SU-DHL-6 (cell line): ENCODE data around the gene PAK2.

Source experiments
- H2AFZ ChIP-seq: fragments of 200-600 bp; sonication (generic); 2 replicates; pipeline ENCODE4 v1.6.1; 2014; ENCODE audit warnings: low read depth, mild to moderate bottlenecking, moderate library complexity, mixed read lengths, antibody characterized with exemption, low read length; ENCODE audit not compliant: severe bottlenecking
- H3F3A ChIP-seq: fragments of 200-600 bp; shearing (Covaris generic); 2 replicates; pipeline ENCODE4 v1.6.0; 2016; ENCODE audit warnings: antibody characterized with exemption, mild to moderate bottlenecking; ENCODE audit not compliant: insufficient read depth
- H3K27ac ChIP-seq: fragments of 200-600 bp; sonication (generic); 2 replicates; pipeline ENCODE4 v1.5.1; 2016; ENCODE audit warnings: low read depth, mild to moderate bottlenecking, low read length, moderate library complexity, mixed read lengths
- H3K27me3 ChIP-seq: fragments of 200-600 bp; sonication (generic), shearing (Covaris generic); 2 replicates; pipeline ENCODE4 v1.6.0; 2014; ENCODE audit warnings: mild to moderate bottlenecking, low read length
- H3K36me3 ChIP-seq: fragments of 200-600 bp; sonication (generic); 2 replicates; pipeline ENCODE4 v1.6.1; 2014; ENCODE audit warnings: mild to moderate bottlenecking, low read length, mixed read lengths
- H3K4me2 ChIP-seq: fragments of 300-600, 200-600 bp; shearing (Covaris generic), sonication (generic); 2 replicates; pipeline ENCODE4 v1.6.0; 2014; ENCODE audit warnings: low read length, low read depth, mild to moderate bottlenecking; ENCODE audit not compliant: poor library complexity, severe bottlenecking
- H3K4me3 ChIP-seq: fragments of 200-600 bp; sonication (generic); 2 replicates; pipeline ENCODE4 v1.5.1; 2014; ENCODE audit warnings: antibody characterized with exemption, low read length, mild to moderate bottlenecking, mixed read lengths; ENCODE audit not compliant: insufficient read depth, poor library complexity, severe bottlenecking
- H3K79me2 ChIP-seq: fragments of 200-600 bp; sonication (generic); 2 replicates; pipeline ENCODE4 v1.6.1; 2014; ENCODE audit warnings: mild to moderate bottlenecking, low read length, moderate library complexity; ENCODE audit not compliant: insufficient read depth
- H3K9ac ChIP-seq: fragments of 200-600 bp; sonication (generic); 2 replicates; pipeline ENCODE4 v1.7.0; 2014; ENCODE audit warnings: mild to moderate bottlenecking, low read length
- H3K9me2 ChIP-seq: fragments of 200-600 bp; sonication (generic); replicated peaks from 2 replicates; pipeline ENCODE4 v1.6.1; 2014; ENCODE audit warnings: low read length; ENCODE audit not compliant: insufficient read depth
- H3K9me3 ChIP-seq: fragments of 200-600 bp; sonication (generic); 2 replicates; pipeline ENCODE4 v1.6.1; 2014; ENCODE audit warnings: low read length, mixed read lengths; ENCODE audit not compliant: insufficient read depth
- H4K20me1 ChIP-seq: fragments of 200-600 bp; sonication (generic); 2 replicates; pipeline ENCODE4 v1.6.1; 2014; ENCODE audit warnings: low read depth, mild to moderate bottlenecking, antibody characterized with exemption, low read length, moderate library complexity, mixed read lengths
- CTCF ChIP-seq: fragments of 200-600 bp; sonication (generic); IDR thresholded peaks from one replicate; pipeline ENCODE4 v1.5.1; 2017; ENCODE audit warnings: antibody characterized with exemption, mild to moderate bottlenecking, low read length, moderate library complexity; ENCODE audit not compliant: insufficient read depth, poor library complexity, severe bottlenecking
- EZH2phosphoT487 ChIP-seq: fragments of 200-600 bp; sonication (generic), shearing (Covaris generic); conservative IDR thresholded peaks from 2 replicates; pipeline ENCODE4 v1.6.1; 2018; ENCODE audit warnings: mild to moderate bottlenecking, antibody characterized with exemption, low read length, moderate library complexity, mixed read lengths

Gene PAK2

GRCh38 chr3:196778755-196779154 lies 39.1 kb downstream of the PAK2 start:
- Histone ChIP-seq H4K20me1 (peaks cover 8% of the 10 kb centered on the region; the same call in 1 of the 2 replicates), H3K36me3 (peaks cover 26% of the 10 kb centered on the region), H3K27me3 (no peaks in the 10 kb centered on the region), H2AFZ (no peak overlapping the region), H3K9ac (no peak overlapping the region), H3K9me2 (no peaks in the 10 kb centered on the region), H3K79me2 (peaks cover 96% of the 10 kb centered on the region), H3K4me2 (no peak overlapping the region), H3K9me3 (peaks cover 4% of the 10 kb centered on the region; the same call in 1 of the 2 replicates), H3K27ac (no peak overlapping the region), H3F3A (0 out of 2 replicates have a peak, but pooled peaks cover 6% of the 10 kb centered on the region), H3K4me3 (no peak overlapping the region)
- TF ChIP-seq EZH2phosphoT487: no peak
- TF ChIP-seq CTCF: no peak

- Histone ChIP-seq H2AFZ (no peak overlapping the region), H4K20me1 (no peaks in the 10 kb centered on the region), H3K9me3 (peaks cover 4% of the 10 kb centered on the region; the same call in 1 of the 2 replicates), H3K79me2 (peaks cover 89% of the 10 kb centered on the region), H3K4me2 (no peak overlapping the region), H3K27me3 (no peaks in the 10 kb centered on the region), H3K4me3 (no peak overlapping the region), H3F3A (no peaks in the 10 kb centered on the region), H3K9ac (no peak overlapping the region), H3K36me3 (peaks cover 37% of the 10 kb centered on the region), H3K9me2 (no peaks in the 10 kb centered on the region), H3K27ac (no peak overlapping the region)
- no peak for TF ChIP-seq EZH2phosphoT487
- TF ChIP-seq CTCF: no peak
These were observed 42.9 kb downstream of the PAK2 start for GRCh38 chr3:196782511-196782910.

GRCh38 chr3:196788528-196788927 lies 48.9 kb downstream of the PAK2 start:
- Histone ChIP-seq H3K9me3 (no peaks in the 10 kb centered on the region), H3K4me2 (no peak overlapping the region), H3K27me3 (no peaks in the 10 kb centered on the region), H3K36me3 (peaks cover 33% of the 10 kb centered on the region), H3K4me3 (no peak overlapping the region), H3K9ac (no peak overlapping the region), H3K9me2 (no peaks in the 10 kb centered on the region), H3K79me2 (peaks cover 70% of the 10 kb centered on the region), H3K27ac (no peak overlapping the region), H3F3A (no peaks in the 10 kb centered on the region), H4K20me1 (no peaks in the 10 kb centered on the region), H2AFZ (no peak overlapping the region)
- TF ChIP-seq CTCF: no peak
- no peak for TF ChIP-seq EZH2phosphoT487
